ENCODE data around the gene PODXL.

The PODXL gene

GRCh38 chr7:131455001-131455400 is 101.4 kb downstream of the PODXL start:
- in situ Hi-C loops (cut with MboI; ENCODE audit: low sequenced_read_pairs): no loop called here

GRCh38 chr7:131454498-131454897 is 101.9 kb downstream of the PODXL start:
- in situ Hi-C loops (cut with MboI; ENCODE audit: low sequenced_read_pairs): no loop called here

All from HL-60/S4 treated with phorbol 12-myristate 13-acetate at 8.2 ng/mL for 4 days and 3 days (cell line).